GM10266 (cell line): ENCODE data around the gene ELMO1.

Experiments used
- DNase-seq: peaks from one replicate; pipeline ENCODE4 v3.0.0; 2012; ENCODE audit errors: extremely low spot score
- CTCF ChIP-seq: IDR thresholded peaks from 2 replicates; pipeline ENCODE4 v1.5.1; 2012; ENCODE audit warnings: mild to moderate bottlenecking, low read depth; ENCODE audit not compliant: control insufficient read depth, insufficient read depth; ENCODE audit errors: missing control alignments

Gene ELMO1

GRCh38 chr7:37068902-37069301 lies 379.8 kb downstream of the ELMO1 start:
- no peak for TF ChIP-seq CTCF
- no peak for DNase-seq

- no peak for DNase-seq
- TF ChIP-seq CTCF, result no peak
Observed at GRCh38 chr7:37068038-37068437, 380.6 kb downstream of the ELMO1 start.

GRCh38 chr7:37065779-37066271 lies 382.8 kb downstream of the ELMO1 start:
- no peak for DNase-seq

GRCh38 chr7:37062560-37062859 lies 386.2 kb downstream of the ELMO1 start:
- no peak for TF ChIP-seq CTCF
- no peak for DNase-seq

More at GRCh38 chr7:37065779-37066271, 382.8 kb downstream of the ELMO1 start:
- no peak for TF ChIP-seq CTCF

- no peak for TF ChIP-seq CTCF
- no peak for DNase-seq
Observed at GRCh38 chr7:37061849-37062559, 386.7 kb downstream of the ELMO1 start.

- TF ChIP-seq CTCF, result no peak
- DNase-seq, result no peak
Observed at GRCh38 chr7:37056234-37056912, 392.3 kb downstream of the ELMO1 start.

GRCh38 chr7:37054624-37055241 lies 393.9 kb downstream of the ELMO1 start:
- DNase-seq, result no peak
- TF ChIP-seq CTCF, result no peak
